Calu3 (cell line): ENCODE measurements around the gene MUC15. TPM values are rescaled to one million over a fixed set of nuclear protein-coding genes. Genes with fewer than 3 reads are reported as not detected.

ENCODE experiments used
- BruUV-seq: library from RNA; stranded (reverse); fragments of 400-500 nt; replicated peaks from 2 replicates; lab custom pipeline; 2021; lab: Mats Ljungman, UMichigan
- CTCF ChIA-PET: fragments of 300-600 bp; sonication (Branson Sonifier 250); formaldehyde crosslinking; loops from one replicate; lab custom pipeline; 2022; ENCODE audit warnings: antibody characterized with exemption; lab: Charles Lee
- DNase-seq: peaks from one replicate; pipeline ENCODE4 v3.0.0; 2022
- H3K27ac Mint-ChIP-seq: one replicate; pipeline ENCODE4 v1.8.0; 2022; ENCODE audit warnings: mixed read lengths; ENCODE audit not compliant: unreplicated experiment
- H3K27me3 Mint-ChIP-seq: one replicate; pipeline ENCODE4 v1.8.0; 2022; ENCODE audit warnings: mixed read lengths; ENCODE audit not compliant: unreplicated experiment
- H3K36me3 Mint-ChIP-seq: one replicate; pipeline ENCODE4 v1.8.0; 2022; ENCODE audit warnings: mild to moderate bottlenecking, moderate library complexity, mixed read lengths; ENCODE audit not compliant: insufficient read depth, unreplicated experiment
- H3K4me1 Mint-ChIP-seq: one replicate; pipeline ENCODE4 v1.8.0; 2022; ENCODE audit warnings: mild to moderate bottlenecking, low read depth, mixed read lengths; ENCODE audit not compliant: unreplicated experiment
- H3K4me3 Mint-ChIP-seq: one replicate; pipeline ENCODE4 v1.8.0; 2022; ENCODE audit warnings: mild to moderate bottlenecking, low read depth, moderate library complexity, mixed read lengths; ENCODE audit not compliant: unreplicated experiment
- H3K9me3 Mint-ChIP-seq: one replicate; pipeline ENCODE4 v1.8.0; 2022; ENCODE audit warnings: low read depth, mixed read lengths; ENCODE audit not compliant: unreplicated experiment
- intact Hi-C: fragments of 100-400 bp; cut with micrococcal nuclease; formaldehyde crosslinking; loops from one replicate; pipeline ENCODE4 v1.10.0; 2022; ENCODE audit not compliant: unreplicated experiment
- total RNA-seq: library from RNA; stranded (reverse); gene quantifications from 2 replicates; pipeline ENCODE4 v1.2.3, GENCODE V29; 2022
- TF ChIP-seq, protein P1 (sequence below): fragments of 200-600 bp; IDR thresholded peaks from one replicate; pipeline ENCODE4 v1.8.0; 2022; ENCODE audit warnings: antibody characterized with exemption; ENCODE audit not compliant: unreplicated experiment

The MUC15 gene
- total RNA-seq, 1 experiment from 2014 or later = not detected

- DNase-seq = no peak
- intact Hi-C loops = no loop called here
- H3K27me3 Mint-ChIP-seq = no peaks in the 10 kb centered on the region
- BruUV-seq = no TSS peak
- TF ChIP-seq, protein P1, sequence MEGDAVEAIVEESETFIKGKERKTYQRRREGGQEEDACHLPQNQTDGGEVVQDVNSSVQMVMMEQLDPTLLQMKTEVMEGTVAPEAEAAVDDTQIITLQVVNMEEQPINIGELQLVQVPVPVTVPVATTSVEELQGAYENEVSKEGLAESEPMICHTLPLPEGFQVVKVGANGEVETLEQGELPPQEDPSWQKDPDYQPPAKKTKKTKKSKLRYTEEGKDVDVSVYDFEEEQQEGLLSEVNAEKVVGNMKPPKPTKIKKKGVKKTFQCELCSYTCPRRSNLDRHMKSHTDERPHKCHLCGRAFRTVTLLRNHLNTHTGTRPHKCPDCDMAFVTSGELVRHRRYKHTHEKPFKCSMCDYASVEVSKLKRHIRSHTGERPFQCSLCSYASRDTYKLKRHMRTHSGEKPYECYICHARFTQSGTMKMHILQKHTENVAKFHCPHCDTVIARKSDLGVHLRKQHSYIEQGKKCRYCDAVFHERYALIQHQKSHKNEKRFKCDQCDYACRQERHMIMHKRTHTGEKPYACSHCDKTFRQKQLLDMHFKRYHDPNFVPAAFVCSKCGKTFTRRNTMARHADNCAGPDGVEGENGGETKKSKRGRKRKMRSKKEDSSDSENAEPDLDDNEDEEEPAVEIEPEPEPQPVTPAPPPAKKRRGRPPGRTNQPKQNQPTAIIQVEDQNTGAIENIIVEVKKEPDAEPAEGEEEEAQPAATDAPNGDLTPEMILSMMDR = no peak
- H3K36me3 Mint-ChIP-seq = no peaks in the 10 kb centered on the region
- CTCF ChIA-PET = no interaction called here
- no peaks in the 10 kb centered on the region for H3K4me1 Mint-ChIP-seq
- no peak overlapping the region for H3K4me3 Mint-ChIP-seq
- H3K9me3 Mint-ChIP-seq = no peaks in the 10 kb centered on the region
- H3K27ac Mint-ChIP-seq = no peak overlapping the region
Measured at GRCh38 chr11:26539517-26539916, 32.5 kb downstream of the MUC15 start.

DNA sequence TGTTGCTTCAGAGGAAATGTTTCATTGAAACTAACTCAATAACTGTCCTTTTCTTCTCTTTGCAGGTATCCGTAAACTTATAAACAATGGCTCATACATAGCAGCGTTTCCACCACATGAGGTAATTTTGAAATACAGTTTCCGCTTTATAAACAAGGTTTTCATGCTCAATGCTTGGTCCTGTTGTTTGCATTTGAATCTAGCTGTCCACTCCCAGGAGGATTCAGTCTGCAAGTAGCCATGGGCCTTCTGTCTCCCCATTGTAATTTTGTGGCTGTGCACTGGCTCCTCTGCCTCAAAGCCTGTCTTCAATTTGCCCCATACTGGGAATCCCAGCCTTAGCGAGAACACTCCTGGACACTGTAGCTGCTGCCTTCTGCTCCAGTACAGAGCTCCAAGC is 34.7 kb downstream of the MUC15 start:
- no peak for DNase-seq
- intact Hi-C loops = no loop called here
- Mint-ChIP-seq H3K27ac (no peak overlapping the region), H3K36me3 (no peaks in the 10 kb centered on the region), H3K4me1 (no peaks in the 10 kb centered on the region), H3K27me3 (no peaks in the 10 kb centered on the region), H3K4me3 (no peak overlapping the region), H3K9me3 (no peaks in the 10 kb centered on the region)
- no TSS peak for BruUV-seq
- CTCF ChIA-PET = no interaction called here
- TF ChIP-seq, protein P1 = no peak

GRCh38 chr11:26527685-26528084 is 44.4 kb downstream of the MUC15 start:
- BruUV-seq = no TSS peak
- Mint-ChIP-seq H3K9me3 (peaks cover 3% of the 10 kb centered on the region), H3K4me1 (no peaks in the 10 kb centered on the region), H3K27me3 (no peaks in the 10 kb centered on the region), H3K4me3 (no peak overlapping the region), H3K36me3 (no peaks in the 10 kb centered on the region), H3K27ac (no peak overlapping the region)
- no peak for DNase-seq
- TF ChIP-seq, protein P1 = no peak
- intact Hi-C loops = no loop called here
- CTCF ChIA-PET = no interaction called here

DNA sequence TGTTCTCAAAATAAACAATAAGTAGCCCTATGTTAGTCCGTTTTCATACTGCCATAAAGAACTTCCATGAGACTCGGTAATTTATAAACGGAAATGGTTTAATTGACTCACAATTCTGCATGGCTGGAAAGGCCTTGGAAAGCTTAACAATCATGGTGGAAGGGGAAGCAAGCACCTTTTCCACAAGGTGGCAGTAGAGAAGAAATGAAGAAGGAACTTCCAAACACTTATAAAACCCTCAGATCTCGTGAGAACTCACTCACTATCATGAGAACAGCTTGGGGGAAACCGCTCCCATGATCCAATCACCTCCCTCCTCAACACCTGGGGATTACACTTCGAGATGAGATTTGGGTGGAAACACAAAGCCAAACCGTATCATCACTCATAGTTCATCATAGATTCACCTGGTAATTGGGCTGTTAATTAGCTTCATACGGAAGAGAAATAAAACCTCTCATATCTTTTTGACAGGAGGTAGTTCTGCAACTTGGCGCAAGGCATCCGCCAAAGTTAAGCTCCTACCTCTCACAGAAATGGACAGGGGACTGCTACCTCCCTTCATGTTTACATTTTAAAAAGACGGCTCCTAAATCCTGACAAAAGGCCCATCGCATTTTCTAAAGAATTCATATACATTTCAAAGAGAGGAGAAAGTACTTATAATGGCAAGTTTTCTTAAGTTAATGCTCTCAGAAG is 49.0 kb downstream of the MUC15 start:
- peak; percentile 1 for DNase-seq
- Mint-ChIP-seq H3K36me3 (no peaks in the 10 kb centered on the region), H3K27me3 (no peaks in the 10 kb centered on the region), H3K27ac (no peak overlapping the region), H3K4me3 (no peak overlapping the region), H3K9me3 (peaks cover 3% of the 10 kb centered on the region), H3K4me1 (no peaks in the 10 kb centered on the region)
- intact Hi-C loops = no loop called here
- no TSS peak for BruUV-seq
- TF ChIP-seq, protein P1 = peak; percentile 13
- CTCF ChIA-PET = no interaction called here
